HL-60/S4 treated with phorbol 12-myristate 13-acetate at 8.2 ng/mL for 4 days and 3 days (cell line): ENCODE measurements around the gene TATDN2.
"Not testable (repeated sequence)": the region's sequence is repeated elsewhere in the genome, so short reads cannot be mapped to it uniquely, and the experiment has no call there.

Source experiments
- in situ Hi-C: fragments of 300-500 bp; cut with MboI; formaldehyde crosslinking; loops from 2 replicates; pipeline ENCODE4 v1.15.0; 2022; ENCODE audit warnings: low sequenced_read_pairs

Gene TATDN2

GRCh38 chr3:10288575-10288960 is 40.3 kb downstream of the TATDN2 start:
- in situ Hi-C loops = no loop called here

GRCh38 chr3:10289077-10289476 is 40.8 kb downstream of the TATDN2 start:
- in situ Hi-C loops = no loop called here

- in situ Hi-C loops = no loop called here
Observed at GRCh38 chr3:10289787-10290355, 41.6 kb downstream of the TATDN2 start.

- in situ Hi-C loops = no loop called here
Observed at GRCh38 chr3:10290481-10291176, 42.4 kb downstream of the TATDN2 start.

GRCh38 chr3:10291641-10292040 is 43.4 kb downstream of the TATDN2 start:
- in situ Hi-C loops = no loop called here

GRCh38 chr3:10292505-10293419 is 44.5 kb downstream of the TATDN2 start, which contains the start of gene GHRL:
Gene GHRL, minus strand, starts transcription at chr3:10292947. Its CDS starts 2,767 bp downstream, at chr3:10290180.
- in situ Hi-C loops = no loop called here

- in situ Hi-C loops = no loop called here
Observed at GRCh38 chr3:10294030-10294586, 45.8 kb downstream of the TATDN2 start.

- in situ Hi-C loops = not testable (repeated sequence)
Observed at GRCh38 chr3:10298064-10298463, 49.8 kb downstream of the TATDN2 start.

GRCh38 chr3:10299175-10299574 is 50.9 kb downstream of the TATDN2 start:
- in situ Hi-C loops = no loop called here

GRCh38 chr3:10299679-10300078 is 51.4 kb downstream of the TATDN2 start:
- in situ Hi-C loops = no loop called here

GRCh38 chr3:10300087-10300486 is 51.8 kb downstream of the TATDN2 start:
- in situ Hi-C loops = no loop called here

GRCh38 chr3:10303105-10303504 is 54.8 kb downstream of the TATDN2 start:
- in situ Hi-C loops = no loop called here

- in situ Hi-C loops = no loop called here
Observed at GRCh38 chr3:10303785-10304184, 55.5 kb downstream of the TATDN2 start.

- in situ Hi-C loops = no loop called here
Observed at GRCh38 chr3:10304905-10305304, 56.6 kb downstream of the TATDN2 start.

- in situ Hi-C loops = no loop called here
Observed at GRCh38 chr3:10305331-10305902, 57.2 kb downstream of the TATDN2 start.

- in situ Hi-C loops = no loop called here
Observed at GRCh38 chr3:10306156-10306555, 57.9 kb downstream of the TATDN2 start.

- in situ Hi-C loops = no loop called here
Observed at GRCh38 chr3:10308678-10309077, 60.4 kb downstream of the TATDN2 start.

GRCh38 chr3:10309736-10310135 is 61.5 kb downstream of the TATDN2 start:
- in situ Hi-C loops = no loop called here

GRCh38 chr3:10310578-10310977 is 62.3 kb downstream of the TATDN2 start:
- in situ Hi-C loops = no loop called here

GRCh38 chr3:10311710-10312109 is 63.5 kb downstream of the TATDN2 start:
- in situ Hi-C loops = no loop called here

- in situ Hi-C loops = no loop called here
Observed at GRCh38 chr3:10312391-10312790, 64.1 kb downstream of the TATDN2 start.
